HG02571 (cell line): ENCODE measurements around the gene CDO1.

Source experiments
- ATAC-seq: cut with Tn5 transposase; IDR thresholded peaks from one replicate; pipeline ENCODE4 v1.9.1; 2021; ENCODE audit warnings: mild to moderate bottlenecking, moderate library complexity; ENCODE audit not compliant: unreplicated experiment

Gene CDO1

DNA sequence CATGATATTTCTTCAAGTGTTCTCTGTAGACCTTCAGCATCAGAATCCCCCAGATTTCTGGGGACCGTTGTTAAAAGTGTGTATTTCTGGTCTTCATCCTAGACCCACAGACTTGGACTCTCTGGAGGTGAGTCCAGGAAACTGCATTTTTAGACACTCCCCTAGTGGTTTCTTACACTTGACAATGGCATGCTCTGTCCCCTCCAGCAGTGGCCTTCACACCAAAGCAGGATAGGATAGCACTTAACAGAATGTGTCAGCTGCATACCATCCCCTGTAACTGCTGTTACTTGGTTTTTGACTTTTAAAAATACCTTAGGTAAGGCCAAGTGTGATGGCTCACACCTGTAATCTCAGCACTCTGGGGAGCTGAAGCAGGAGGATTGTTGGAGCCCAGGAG is 20.8 kb downstream of the CDO1 start:
- ATAC-seq: no peak

DNA sequence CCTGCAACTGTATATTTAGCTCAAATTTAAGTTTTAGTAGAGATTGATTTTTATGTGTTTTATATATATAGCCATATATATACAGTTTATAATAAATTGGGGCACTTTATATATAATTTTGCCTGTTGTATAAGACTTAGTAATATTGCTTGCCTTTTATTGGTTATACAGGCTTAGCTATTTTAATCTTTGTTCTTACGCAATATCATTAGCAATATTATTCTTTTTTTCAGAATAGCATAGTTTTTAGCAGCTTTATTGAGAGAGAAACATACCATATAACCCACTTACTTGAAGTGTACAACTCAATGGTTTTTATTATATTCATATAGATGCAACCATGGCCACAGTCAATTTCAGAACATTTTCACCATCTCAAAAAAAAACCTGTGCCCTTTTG is 28.0 kb downstream of the CDO1 start:
- no peak for ATAC-seq

- ATAC-seq: no peak
Measured at GRCh38 chr5:115787426-115787825, 29.0 kb downstream of the CDO1 start.

DNA sequence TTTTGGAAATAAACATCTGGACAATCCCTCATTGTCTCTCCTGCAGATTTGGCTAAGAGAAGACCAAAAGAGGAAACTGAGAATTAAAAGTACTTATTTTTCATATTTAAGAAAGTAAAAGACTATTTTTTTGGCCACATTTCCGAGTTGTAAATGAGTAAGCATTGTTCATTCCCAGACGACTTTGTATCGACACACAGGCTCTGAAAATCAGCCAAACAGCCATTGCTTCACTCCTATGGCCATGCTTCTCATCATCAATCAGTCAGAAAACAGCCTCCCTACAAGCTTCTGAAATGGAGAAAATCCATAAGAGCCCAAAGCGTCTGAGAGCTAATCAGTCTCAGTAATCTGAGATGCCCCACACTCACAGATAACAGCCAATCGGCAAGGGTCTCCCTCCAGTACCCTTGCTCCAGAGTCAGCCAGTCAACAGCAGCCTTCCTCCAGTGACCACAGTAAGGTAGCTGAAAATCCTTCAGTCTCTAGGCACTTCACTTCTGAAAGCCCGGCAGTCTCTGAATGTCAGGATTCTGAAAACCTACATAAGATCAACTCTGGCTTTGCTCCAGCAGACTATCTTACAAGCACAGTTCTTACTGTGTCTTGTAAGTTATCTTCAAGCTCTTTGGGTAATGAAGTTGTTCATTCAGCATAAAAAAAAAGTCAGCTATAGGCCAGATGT is 30.9 kb downstream of the CDO1 start:
- no peak for ATAC-seq

DNA sequence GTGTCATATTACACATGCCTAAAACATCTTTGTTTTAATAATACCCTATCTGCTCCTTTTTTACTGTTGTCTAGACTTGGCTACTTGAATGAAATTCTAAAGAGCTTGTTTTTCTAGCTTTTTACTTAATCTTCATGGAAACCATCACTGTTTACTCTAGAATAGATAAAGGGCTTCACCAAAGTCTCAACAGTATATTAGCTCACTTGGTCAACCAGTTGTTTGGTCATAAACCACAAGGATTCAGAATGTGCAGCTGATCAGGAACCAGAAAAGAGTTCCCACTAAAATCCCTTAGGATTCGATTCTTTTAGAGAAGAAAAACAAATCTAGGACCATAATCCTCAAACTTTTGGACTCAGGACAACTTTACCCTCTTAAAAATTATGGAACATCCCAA is 38.0 kb downstream of the CDO1 start:
- ATAC-seq: no peak

- no peak for ATAC-seq
Measured at GRCh38 chr5:115776989-115777388, 39.5 kb downstream of the CDO1 start.

DNA sequence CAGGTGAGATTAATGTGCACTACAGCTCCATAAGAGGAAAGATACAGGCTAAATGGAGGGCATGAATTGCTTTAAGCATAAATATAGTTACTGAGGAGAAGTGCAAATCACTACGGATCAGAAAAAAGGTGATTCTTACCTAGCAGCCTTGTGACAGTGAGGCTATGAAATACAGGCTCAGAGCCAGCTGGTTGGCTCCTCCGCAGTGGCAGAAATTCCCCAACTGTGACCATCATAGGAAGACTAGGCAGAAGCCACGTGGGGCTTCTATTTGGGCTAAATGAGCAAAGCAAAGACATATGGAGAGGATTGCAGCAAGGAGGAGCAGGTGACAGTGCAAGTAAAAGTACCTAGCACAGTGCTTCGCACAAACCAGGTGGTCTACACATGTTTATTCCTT is 40.5 kb downstream of the CDO1 start:
- no peak for ATAC-seq

GRCh38 chr5:115774684-115775083 is 41.8 kb downstream of the CDO1 start:
- no peak for ATAC-seq

GRCh38 chr5:115772731-115773475 is 43.6 kb downstream of the CDO1 start:
- no peak for ATAC-seq

GRCh38 chr5:115770466-115770865 is 46.0 kb downstream of the CDO1 start:
- no peak for ATAC-seq

- ATAC-seq: no peak
Measured at GRCh38 chr5:115767424-115767823, 49.0 kb downstream of the CDO1 start.

DNA sequence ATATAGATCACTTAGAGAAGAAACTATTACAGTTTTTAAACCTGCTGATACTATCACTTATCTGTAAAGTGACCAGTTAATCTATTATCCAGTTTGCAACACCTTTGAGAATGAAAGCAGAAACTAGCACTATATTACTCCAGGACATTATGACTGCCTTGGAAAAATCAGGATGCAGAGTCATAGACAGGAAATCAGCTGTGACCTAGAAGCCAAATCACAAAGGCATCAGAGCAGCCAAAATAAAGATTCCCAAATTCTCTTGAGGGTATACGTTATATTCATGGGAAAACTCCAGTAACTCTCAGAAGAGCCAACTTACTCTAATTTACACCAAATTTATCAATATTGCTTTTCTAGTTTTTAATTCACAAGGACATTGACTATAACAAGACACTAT is 49.9 kb downstream of the CDO1 start:
- ATAC-seq: no peak

DNA sequence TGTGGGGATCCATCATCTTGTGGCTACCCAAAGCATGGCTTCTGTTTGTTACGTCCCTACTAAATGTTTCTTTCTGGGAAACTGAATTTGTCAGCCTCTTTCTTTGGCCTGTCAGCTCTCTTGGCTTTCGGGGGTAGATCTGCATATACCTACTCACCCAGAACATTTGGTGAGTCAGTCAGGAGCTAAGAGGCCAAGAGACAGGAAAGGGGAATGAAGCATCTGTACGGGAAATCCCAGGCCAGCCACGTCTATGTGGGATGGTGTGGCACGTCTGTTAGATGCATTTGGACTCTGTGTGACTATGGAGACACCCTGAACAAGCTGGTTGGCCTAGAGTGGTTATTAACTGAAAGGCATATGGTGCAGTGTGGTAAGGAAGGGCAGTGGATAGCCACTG is 58.1 kb downstream of the CDO1 start:
- ATAC-seq: no peak

DNA sequence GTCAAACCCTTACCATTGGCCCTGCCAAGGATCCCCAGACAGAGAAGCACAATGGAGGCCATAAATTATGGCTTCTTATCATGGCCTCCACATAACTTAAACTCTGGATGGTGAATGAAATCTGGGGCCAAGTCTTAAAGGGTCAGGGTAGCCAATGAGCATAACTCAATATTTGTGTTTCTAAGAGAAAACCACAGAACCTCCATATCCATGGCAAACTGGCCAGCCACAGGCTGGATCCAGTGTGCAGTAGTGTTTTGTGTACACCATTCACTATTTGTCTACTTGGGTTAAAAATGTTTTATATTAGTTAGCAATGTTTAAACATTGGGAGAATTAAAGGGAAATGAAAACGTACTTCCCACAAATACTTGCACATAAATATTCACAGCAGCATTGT is 60.8 kb downstream of the CDO1 start:
- ATAC-seq: no peak
